Mucosa of descending colon (tissue), 3 donors: ENCODE data around the gene FAM180B. TPM values are rescaled to one million over a fixed set of nuclear protein-coding genes. Genes with fewer than 3 reads are reported as not detected.

ENCODE experiments used
- ATAC-seq: fragments of 200-7000 bp; cut with Tn5 transposase; one replicate; pipeline ENCODE4 v1.9.1; 2020; ENCODE audit warnings: mild to moderate bottlenecking, moderate library complexity
- DNase-seq, 3 donors: peaks; one replicate each; pipeline ENCODE4 v3.0.0-alpha.2; 2020
- H3K36me3 ChIP-seq: fragments of 200-600 bp; one replicate; pipeline ENCODE4 v1.8.0; 2021; ENCODE audit warnings: low read depth, mild to moderate bottlenecking
- H3K4me1 ChIP-seq: fragments of 200-600 bp; one replicate; pipeline ENCODE4 v1.8.0; 2021; ENCODE audit warnings: low read depth, mild to moderate bottlenecking
- H3K4me3 ChIP-seq: fragments of 200-600 bp; one replicate; pipeline ENCODE4 v1.8.0; 2021; ENCODE audit warnings: mild to moderate bottlenecking
- H3K9me3 ChIP-seq: fragments of 200-600 bp; one replicate; pipeline ENCODE4 v1.8.0; 2021; ENCODE audit warnings: mild to moderate bottlenecking
- intact Hi-C, 2 donors: fragments of 100-400 bp; cut with DNase I in 1 of 2; cut with micrococcal nuclease in 1 of 2; formaldehyde crosslinking; loops; one replicate each; pipeline versions ENCODE4 v1.11.0 to v1.11.1; 2022; cut with DNase I, micrococcal nuclease
- total RNA-seq, 3 donors: library from RNA; stranded (reverse); fragmentation: NEBNext Ultra II Directional in 2 of 3; extraction: Animal tissue kit (Norgen Biotek cat#: 25700) in 2 of 3; gene quantifications; one replicate each; pipeline versions ENCODE4 v1.2.1 to v1.2.4, GENCODE V29; 2021 to 2023
- TF ChIP-seq, protein P1 (sequence below): fragments of 200-600 bp; IDR thresholded peaks from one replicate; pipeline ENCODE4 v1.8.0; 2022; ENCODE audit warnings: antibody characterized with exemption, mild to moderate bottlenecking
- donor health status: DM: no; HTN: no; CAD: no; lungs with moderate emphysema.
- donor health status: DM: no; HTN: no; CAD: no.
- donor health status: DM: no; HTN: yes; CAD: no.

Gene FAM180B
- total RNA-seq, 3 donors from 2014 or later, result 0.36 to 0.51 TPM; not detected in 1

DNA sequence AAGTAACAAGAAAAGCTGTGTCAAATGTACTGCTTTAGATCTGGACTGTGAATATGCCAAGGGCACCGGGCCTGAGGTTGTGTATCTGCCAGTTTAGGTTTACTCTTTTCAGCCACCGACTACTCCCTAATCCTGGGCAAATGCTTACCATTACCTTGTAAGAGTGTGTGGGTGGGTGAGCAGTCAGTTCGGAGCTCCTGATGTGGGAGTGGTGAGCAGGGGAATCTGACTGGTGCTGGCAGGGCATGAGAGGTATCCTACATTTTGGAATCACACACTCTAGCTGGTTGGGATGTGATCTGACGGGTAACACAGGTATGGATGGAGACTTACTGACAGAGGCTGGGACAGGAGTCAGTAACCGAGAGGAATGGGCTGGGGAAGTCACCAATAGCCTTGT is 2.6 kb upstream of the FAM180B start:
- no peak overlapping the region for H3K4me3 ChIP-seq
- intact Hi-C loops, result no loop called here
- DNase-seq, result no peak
- H3K4me1 ChIP-seq, result no peaks in the 10 kb centered on the region
- ATAC-seq, result no peak
- H3K9me3 ChIP-seq, result no peaks in the 10 kb centered on the region
- H3K36me3 ChIP-seq, result peaks cover 16% of the 10 kb centered on the region
- TF ChIP-seq, protein P1, sequence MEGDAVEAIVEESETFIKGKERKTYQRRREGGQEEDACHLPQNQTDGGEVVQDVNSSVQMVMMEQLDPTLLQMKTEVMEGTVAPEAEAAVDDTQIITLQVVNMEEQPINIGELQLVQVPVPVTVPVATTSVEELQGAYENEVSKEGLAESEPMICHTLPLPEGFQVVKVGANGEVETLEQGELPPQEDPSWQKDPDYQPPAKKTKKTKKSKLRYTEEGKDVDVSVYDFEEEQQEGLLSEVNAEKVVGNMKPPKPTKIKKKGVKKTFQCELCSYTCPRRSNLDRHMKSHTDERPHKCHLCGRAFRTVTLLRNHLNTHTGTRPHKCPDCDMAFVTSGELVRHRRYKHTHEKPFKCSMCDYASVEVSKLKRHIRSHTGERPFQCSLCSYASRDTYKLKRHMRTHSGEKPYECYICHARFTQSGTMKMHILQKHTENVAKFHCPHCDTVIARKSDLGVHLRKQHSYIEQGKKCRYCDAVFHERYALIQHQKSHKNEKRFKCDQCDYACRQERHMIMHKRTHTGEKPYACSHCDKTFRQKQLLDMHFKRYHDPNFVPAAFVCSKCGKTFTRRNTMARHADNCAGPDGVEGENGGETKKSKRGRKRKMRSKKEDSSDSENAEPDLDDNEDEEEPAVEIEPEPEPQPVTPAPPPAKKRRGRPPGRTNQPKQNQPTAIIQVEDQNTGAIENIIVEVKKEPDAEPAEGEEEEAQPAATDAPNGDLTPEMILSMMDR, result no peak

DNA sequence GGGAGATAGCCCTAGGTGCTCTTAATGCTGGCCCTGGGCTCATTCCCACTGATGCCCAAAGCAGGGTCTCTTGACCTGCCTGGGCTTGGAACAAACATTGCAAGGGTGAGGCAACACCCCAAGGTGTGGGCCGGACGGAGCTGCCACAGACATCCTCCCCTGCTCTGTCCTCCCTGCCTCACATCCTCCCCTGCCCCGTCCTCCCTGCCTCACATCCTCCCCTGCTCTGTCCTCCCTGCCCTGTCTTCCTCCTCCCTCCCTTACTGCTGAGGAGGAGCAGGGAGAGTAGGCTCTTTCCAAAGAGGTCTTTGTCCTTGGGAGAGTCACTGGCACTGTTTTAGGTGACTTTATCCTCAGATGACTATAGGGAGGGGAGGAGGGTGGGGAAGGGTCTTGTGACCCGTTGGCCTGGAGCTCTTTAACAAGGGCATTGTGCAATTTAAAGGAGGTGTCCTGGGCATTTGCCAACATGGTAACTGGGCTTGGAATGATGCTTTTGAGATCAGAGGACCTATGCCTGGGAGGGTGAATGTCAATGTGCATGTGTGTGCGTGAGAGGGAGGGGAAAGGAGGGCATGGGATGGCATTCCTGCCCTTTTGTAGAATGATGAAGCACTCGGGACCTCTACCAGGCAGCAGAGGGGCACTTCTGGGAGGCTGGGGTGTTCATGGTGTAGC is 700 bp downstream of the FAM180B start:
- DNase-seq (no peak), ATAC-seq (no peak)
- TF ChIP-seq, protein P1, result no peak
- no peaks in the 10 kb centered on the region for H3K4me1 ChIP-seq
- no peak overlapping the region for H3K4me3 ChIP-seq
- peaks cover 9% of the 10 kb centered on the region for H3K36me3 ChIP-seq
- intact Hi-C loops, result no loop called here
- no peaks in the 10 kb centered on the region for H3K9me3 ChIP-seq

GRCh38 chr11:47587723-47588326 is 1.3 kb downstream of the FAM180B start:
- H3K9me3 ChIP-seq, result no peaks in the 10 kb centered on the region
- DNase-seq (peak; percentile 22 to 68 (median 42)), ATAC-seq (peak; percentile 50)
- TF ChIP-seq, protein P1, result no peak
- no peaks in the 10 kb centered on the region for H3K4me1 ChIP-seq
- intact Hi-C loops, result no loop called here
- H3K4me3 ChIP-seq, result no peak overlapping the region
- peaks cover 5% of the 10 kb centered on the region for H3K36me3 ChIP-seq

GRCh38 chr11:47589118-47589517 is 2.6 kb downstream of the FAM180B start:
- H3K4me3 ChIP-seq, result no peak overlapping the region
- intact Hi-C loops, result no loop called here
- peaks cover 7% of the 10 kb centered on the region for H3K4me1 ChIP-seq
- H3K9me3 ChIP-seq, result no peaks in the 10 kb centered on the region
- TF ChIP-seq, protein P1, result no peak
- no peak for DNase-seq
- H3K36me3 ChIP-seq, result no peaks in the 10 kb centered on the region
- no peak for ATAC-seq

DNA sequence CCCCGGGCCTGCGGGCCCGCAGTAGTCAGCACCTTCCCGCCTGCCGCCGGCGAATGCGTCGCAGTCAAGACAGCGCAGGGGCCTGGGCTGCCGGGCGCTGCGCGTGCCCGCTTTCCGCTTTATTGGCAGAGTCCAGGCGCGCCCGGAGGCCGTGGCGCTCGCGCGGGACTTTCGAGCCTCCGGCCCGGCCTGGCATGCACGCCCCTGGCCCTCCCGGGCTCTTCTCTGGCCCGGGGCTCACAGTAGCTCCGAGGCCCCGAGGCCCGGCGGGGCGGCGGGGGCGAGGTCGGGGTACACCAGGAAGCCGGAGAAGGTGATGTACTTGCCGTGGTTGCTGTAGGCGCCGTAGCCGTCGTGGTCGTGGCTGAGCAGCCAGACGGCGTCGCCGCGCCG is 3.1 kb downstream of the FAM180B start:
- Histone ChIP-seq H3K36me3 (no peaks in the 10 kb centered on the region), H3K4me3 (no peak overlapping the region), H3K9me3 (no peaks in the 10 kb centered on the region), H3K4me1 (peaks cover 7% of the 10 kb centered on the region)
- intact Hi-C loops, result no loop called here
- peak; percentile 41 for ATAC-seq
- DNase-seq, result peak in 2 of 3 donors; percentile 11 to 37
- TF ChIP-seq, protein P1, result no peak
